HEK293 (cell line): Measurements from ENCODE around the gene TRNP1.

Experiments
- CTCF ChIP-seq: fragments of 450-650 bp; formaldehyde crosslinking; IDR thresholded peaks from 2 replicates; pipeline ENCODE4 v1.5.1; 2016; ENCODE audit warnings: missing biosample characterization, missing genetic modification characterization
- MEIS1 ChIP-seq: sonication (generic); formaldehyde crosslinking; IDR thresholded peaks from 2 replicates; pipeline ENCODE4 v1.8.1; 2022; ENCODE audit warnings: missing genetic modification reagents, mild to moderate bottlenecking, borderline replicate concordance
- ZNF146 ChIP-seq: fragments of 450-650 bp; formaldehyde crosslinking; IDR thresholded peaks from 2 replicates; pipeline ENCODE4 v1.5.1; 2016; ENCODE audit warnings: missing biosample characterization, missing genetic modification characterization
- ZNF174 ChIP-seq: fragments of 450-650 bp; formaldehyde crosslinking; IDR thresholded peaks from 2 replicates; pipeline ENCODE4 v1.5.0; 2017; ENCODE audit warnings: missing biosample characterization, mild to moderate bottlenecking, missing genetic modification characterization
- ZNF221 ChIP-seq: fragments of 450-650 bp; formaldehyde crosslinking; IDR thresholded peaks from 2 replicates; pipeline ENCODE4 v1.5.1; 2017; ENCODE audit warnings: missing biosample characterization, missing genetic modification characterization, borderline replicate concordance
- ZNF654 ChIP-seq: fragments of 450-650 bp; formaldehyde crosslinking; IDR thresholded peaks from 2 replicates; pipeline ENCODE4 v1.5.1; 2016; ENCODE audit warnings: low read depth, missing biosample characterization, missing genetic modification characterization

- TF ChIP-seq ZNF174 (tag by site-specific recombination) (no peak), ZNF146 (no peak), ZNF221 (tag by site-specific recombination) (no peak), CTCF (peak; percentile 42; the same call in 1 of the 2 replicates), ZNF654 (tag by site-specific recombination) (no peak), MEIS1 (CRISPR knock-in tag) (no peak)
These were observed at the start of gene TRNP1 for GRCh38 chr1:26993237-26994019.
